NCI-H82 treated with DMSO at 0.1 percent for 48 hours (cell line): ENCODE measurements around the gene NDUFS2.

Source experiments
- DNase-seq: peaks from one replicate; lab custom pipeline; 2025; ENCODE audit not compliant: unreplicated experiment; lab: John Stamatoyannopoulos, UW

NDUFS2 gene

GRCh38 chr1:161172349-161172748, 29.8 kb upstream of the NDUFS2 start:
- no peak for DNase-seq

GRCh38 chr1:161172776-161173376, 29.3 kb upstream of the NDUFS2 start:
- DNase-seq = no peak

GRCh38 chr1:161173711-161174110, 28.5 kb upstream of the NDUFS2 start:
- no peak for DNase-seq

GRCh38 chr1:161174911-161175310, 27.3 kb upstream of the NDUFS2 start:
- no peak for DNase-seq

GRCh38 chr1:161175771-161176453, 26.3 kb upstream of the NDUFS2 start:
- DNase-seq = no peak

GRCh38 chr1:161176468-161177111, 25.6 kb upstream of the NDUFS2 start:
- no peak for DNase-seq

GRCh38 chr1:161177112-161177935, 24.8 kb upstream of the NDUFS2 start, which contains the start of gene B4GALT3:
Gene B4GALT3 (minus strand): TSS chr1:161177507. CDS start chr1:161176060, 1,447 bp downstream.
- peak; percentile 86 for DNase-seq

GRCh38 chr1:161177936-161178244, 24.3 kb upstream of the NDUFS2 start:
- DNase-seq = no peak

GRCh38 chr1:161179698-161180097, 22.5 kb upstream of the NDUFS2 start:
- no peak for DNase-seq

- DNase-seq = no peak
Measured at GRCh38 chr1:161180639-161181038, 21.5 kb upstream of the NDUFS2 start.

- DNase-seq = no peak
Measured at GRCh38 chr1:161182214-161182613, 20.0 kb upstream of the NDUFS2 start.

GRCh38 chr1:161185282-161185682, 16.9 kb upstream of the NDUFS2 start:
- DNase-seq = peak; percentile 99

- no peak for DNase-seq
Measured at GRCh38 chr1:161185732-161186311, 16.3 kb upstream of the NDUFS2 start.

GRCh38 chr1:161187311-161187710, 14.9 kb upstream of the NDUFS2 start:
- DNase-seq = no peak

GRCh38 chr1:161188381-161188780, 13.8 kb upstream of the NDUFS2 start:
- DNase-seq = no peak

GRCh38 chr1:161189036-161189435, 13.1 kb upstream of the NDUFS2 start:
- DNase-seq = no peak

- no peak for DNase-seq
Measured at GRCh38 chr1:161190962-161191521, 11.1 kb upstream of the NDUFS2 start.

GRCh38 chr1:161191971-161192370, 10.2 kb upstream of the NDUFS2 start:
- no peak for DNase-seq

- peak; percentile 77 for DNase-seq
Measured at GRCh38 chr1:161192476-161193465, 9.4 kb upstream of the NDUFS2 start.
